ENCODE data around the gene RANBP1.

GRCh38 chr22:20142711-20143621 is 27.1 kb downstream of the RANBP1 start:
- TF ChIP-seq, protein P1, sequence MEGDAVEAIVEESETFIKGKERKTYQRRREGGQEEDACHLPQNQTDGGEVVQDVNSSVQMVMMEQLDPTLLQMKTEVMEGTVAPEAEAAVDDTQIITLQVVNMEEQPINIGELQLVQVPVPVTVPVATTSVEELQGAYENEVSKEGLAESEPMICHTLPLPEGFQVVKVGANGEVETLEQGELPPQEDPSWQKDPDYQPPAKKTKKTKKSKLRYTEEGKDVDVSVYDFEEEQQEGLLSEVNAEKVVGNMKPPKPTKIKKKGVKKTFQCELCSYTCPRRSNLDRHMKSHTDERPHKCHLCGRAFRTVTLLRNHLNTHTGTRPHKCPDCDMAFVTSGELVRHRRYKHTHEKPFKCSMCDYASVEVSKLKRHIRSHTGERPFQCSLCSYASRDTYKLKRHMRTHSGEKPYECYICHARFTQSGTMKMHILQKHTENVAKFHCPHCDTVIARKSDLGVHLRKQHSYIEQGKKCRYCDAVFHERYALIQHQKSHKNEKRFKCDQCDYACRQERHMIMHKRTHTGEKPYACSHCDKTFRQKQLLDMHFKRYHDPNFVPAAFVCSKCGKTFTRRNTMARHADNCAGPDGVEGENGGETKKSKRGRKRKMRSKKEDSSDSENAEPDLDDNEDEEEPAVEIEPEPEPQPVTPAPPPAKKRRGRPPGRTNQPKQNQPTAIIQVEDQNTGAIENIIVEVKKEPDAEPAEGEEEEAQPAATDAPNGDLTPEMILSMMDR (conservative IDR thresholded peaks at IDR 0.05; ENCODE audit: low read depth, low read length): no peak
- TF ChIP-seq POLR2A (IDR thresholded peaks at IDR 0.05; ENCODE audit: low read depth, low read length) (no peak), MXI1 (IDR thresholded peaks at IDR 0.05; ENCODE audit: borderline replicate concordance, low read depth, low read length) (no peak), RFX5 (IDR thresholded peaks at IDR 0.05; ENCODE audit: low read depth, low read length) (no peak), BHLHE40 (IDR thresholded peaks at IDR 0.05; ENCODE audit: low read depth, low read length) (no peak), RAD21 (IDR thresholded peaks at IDR 0.05; ENCODE audit: low read length) (no peak), CEBPB (IDR thresholded peaks at IDR 0.05; ENCODE audit: low read depth, low read length) (no peak)

Data from IMR-90 (cell line).